MM.1S (cell line): Measurements from ENCODE around the gene CLIP4.

Experiments
- EZH2 ChIP-seq: fragments of 300-600 bp; sonication (generic); optimal IDR thresholded peaks from 2 replicates; pipeline ENCODE3; 2017; ENCODE audit warnings: low read depth, mild to moderate bottlenecking, antibody characterized with exemption, low read length, mixed read lengths
- TF ChIP-seq, protein P1 (sequence below): fragments of 300-600 bp; sonication (generic); IDR thresholded peaks from 2 replicates; pipeline ENCODE4 v1.5.1; 2016; ENCODE audit warnings: antibody characterized with exemption, low read length, mixed read lengths

DNA sequence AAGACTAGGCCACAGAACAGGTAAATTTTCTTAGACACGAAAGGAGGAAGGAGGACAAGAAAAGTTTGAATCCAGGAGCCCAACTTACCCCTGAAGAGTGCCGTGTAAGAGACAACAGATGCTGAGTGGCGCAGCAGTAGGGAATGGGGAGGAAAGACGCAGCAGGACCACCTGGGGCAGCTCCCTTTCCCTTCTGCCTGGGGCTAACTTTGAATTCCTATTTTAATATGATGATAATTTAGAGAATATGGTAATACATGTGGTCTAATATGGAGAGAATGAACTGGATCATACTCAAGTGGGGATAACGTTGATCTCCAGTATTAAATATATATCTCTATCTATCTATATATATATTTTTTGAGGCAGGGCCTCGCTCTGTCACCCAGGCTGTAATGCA is 69.3 kb downstream of the CLIP4 start:
- TF ChIP-seq, protein P1, sequence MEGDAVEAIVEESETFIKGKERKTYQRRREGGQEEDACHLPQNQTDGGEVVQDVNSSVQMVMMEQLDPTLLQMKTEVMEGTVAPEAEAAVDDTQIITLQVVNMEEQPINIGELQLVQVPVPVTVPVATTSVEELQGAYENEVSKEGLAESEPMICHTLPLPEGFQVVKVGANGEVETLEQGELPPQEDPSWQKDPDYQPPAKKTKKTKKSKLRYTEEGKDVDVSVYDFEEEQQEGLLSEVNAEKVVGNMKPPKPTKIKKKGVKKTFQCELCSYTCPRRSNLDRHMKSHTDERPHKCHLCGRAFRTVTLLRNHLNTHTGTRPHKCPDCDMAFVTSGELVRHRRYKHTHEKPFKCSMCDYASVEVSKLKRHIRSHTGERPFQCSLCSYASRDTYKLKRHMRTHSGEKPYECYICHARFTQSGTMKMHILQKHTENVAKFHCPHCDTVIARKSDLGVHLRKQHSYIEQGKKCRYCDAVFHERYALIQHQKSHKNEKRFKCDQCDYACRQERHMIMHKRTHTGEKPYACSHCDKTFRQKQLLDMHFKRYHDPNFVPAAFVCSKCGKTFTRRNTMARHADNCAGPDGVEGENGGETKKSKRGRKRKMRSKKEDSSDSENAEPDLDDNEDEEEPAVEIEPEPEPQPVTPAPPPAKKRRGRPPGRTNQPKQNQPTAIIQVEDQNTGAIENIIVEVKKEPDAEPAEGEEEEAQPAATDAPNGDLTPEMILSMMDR, result no peak
- no peak for TF ChIP-seq EZH2
